ENCODE measurements around the gene ANLN.

- TF ChIP-seq ZNF532 (CRISPR knock-in tag; IDR thresholded peaks at IDR 0.05; ENCODE audit: borderline replicate concordance), result no peak
- no peak for TF ChIP-seq CTCF (IDR thresholded peaks at IDR 0.05)
- TF ChIP-seq TEAD4 (CRISPR knock-in tag; IDR thresholded peaks at IDR 0.05), result no peak
- no peak for TF ChIP-seq ELF4 (CRISPR knock-in tag; IDR thresholded peaks at IDR 0.05; ENCODE audit: low read depth)
- TF ChIP-seq ATF2 (CRISPR knock-in tag; IDR thresholded peaks at IDR 0.05; ENCODE audit: borderline replicate concordance, low read depth), result no peak
These were observed 20.5 kb upstream of the ANLN start for GRCh38 chr7:36369171-36369570.

All from WTC11 (cell line).